Activated CD8-positive, alpha-beta memory T cell treated with anti-CD3 and anti-CD28 coated beads, Interleukin-2, amount 50 U/mL, for 24 hours (primary cell): ENCODE measurements around the gene AMZ2.
"Not testable (repeated sequence)": the region's sequence is repeated elsewhere in the genome, so short reads cannot be mapped to it uniquely, and the experiment has no call there.

Experiments
- DNase-seq: peaks from one replicate; pipeline ENCODE4 v3.0.0-alpha.2; 2020; ENCODE audit errors: extremely low read depth

AMZ2 gene

DNA sequence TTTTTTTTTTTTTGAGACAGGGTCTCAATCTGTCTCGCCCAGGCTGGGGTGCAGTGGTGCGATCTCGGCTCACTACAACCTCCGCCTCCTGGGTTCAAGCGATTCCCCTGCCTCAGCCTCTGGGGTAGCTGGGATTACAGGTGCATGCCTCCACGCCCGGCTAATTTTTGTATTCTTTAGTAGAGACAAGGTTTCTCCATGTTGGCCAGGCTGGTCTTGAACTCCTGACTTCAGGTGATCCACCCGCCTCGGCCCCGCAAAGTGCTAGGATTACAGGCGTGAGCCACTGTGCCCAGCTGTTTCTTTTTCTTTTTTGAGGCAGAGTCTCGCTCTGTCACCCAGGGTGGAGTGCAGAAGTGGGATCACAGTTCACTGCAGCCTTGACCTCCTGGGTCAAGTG is 27.1 kb upstream of the AMZ2 start:
- DNase-seq = not testable (repeated sequence)

DNA sequence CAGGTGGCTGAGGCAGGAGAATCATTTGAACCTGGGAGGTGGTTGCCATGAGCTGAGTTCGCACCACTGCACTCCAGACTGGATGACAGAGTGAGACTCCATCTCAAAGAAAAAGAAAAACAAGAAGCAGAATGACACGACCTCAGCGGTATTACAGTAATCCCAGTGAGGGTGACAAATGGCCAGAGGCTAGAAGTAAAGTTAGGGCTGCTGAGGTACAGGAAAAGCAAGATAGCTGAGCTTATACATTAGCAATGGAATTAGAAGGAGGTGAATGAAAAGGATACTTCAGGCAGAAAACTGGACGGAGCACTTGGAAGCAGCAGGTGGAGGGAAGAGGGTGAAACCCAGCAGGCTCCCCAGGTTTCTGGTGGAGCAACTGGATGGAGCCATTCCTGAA is 26.1 kb upstream of the AMZ2 start:
- DNase-seq = no peak

DNA sequence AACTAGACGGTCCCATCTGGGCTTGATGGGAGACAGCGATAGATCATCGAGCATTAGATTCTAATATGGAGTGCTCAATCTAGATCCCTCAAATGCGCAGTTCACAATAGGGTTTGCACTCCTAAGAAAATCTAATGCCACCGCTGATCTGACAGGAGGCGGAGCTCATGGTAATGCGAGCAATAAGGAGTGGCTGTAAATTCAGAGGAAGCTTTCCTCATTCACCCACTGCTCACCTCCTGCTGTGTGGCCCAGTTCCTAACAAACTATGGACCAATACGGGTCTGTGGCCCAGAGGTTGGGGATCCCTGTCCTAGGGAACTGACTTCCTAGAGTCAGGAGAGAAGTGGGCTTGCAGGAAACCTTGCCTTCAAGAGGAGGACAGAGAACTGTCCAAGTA is 25.2 kb upstream of the AMZ2 start:
- no peak for DNase-seq

DNA sequence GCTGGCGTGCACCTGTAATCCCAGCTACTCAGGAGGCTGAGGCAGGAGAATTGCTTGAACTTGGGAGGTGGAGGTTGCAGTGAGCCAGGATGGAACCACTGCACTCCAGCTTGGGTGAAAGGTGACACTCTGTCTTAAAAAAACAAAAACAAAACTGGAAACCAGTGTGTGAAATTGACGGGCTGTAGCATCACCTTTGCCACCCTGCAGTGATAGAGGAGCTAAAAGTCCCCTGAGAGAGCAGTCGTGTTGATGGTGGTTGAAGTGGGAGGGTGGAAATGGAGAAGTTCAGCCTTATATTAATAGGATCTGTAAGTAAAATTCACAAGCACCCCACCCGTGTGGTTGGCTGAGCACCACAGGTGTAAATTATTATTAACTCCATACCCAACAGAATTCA is 22.8 kb upstream of the AMZ2 start:
- DNase-seq = not testable (repeated sequence)

DNA sequence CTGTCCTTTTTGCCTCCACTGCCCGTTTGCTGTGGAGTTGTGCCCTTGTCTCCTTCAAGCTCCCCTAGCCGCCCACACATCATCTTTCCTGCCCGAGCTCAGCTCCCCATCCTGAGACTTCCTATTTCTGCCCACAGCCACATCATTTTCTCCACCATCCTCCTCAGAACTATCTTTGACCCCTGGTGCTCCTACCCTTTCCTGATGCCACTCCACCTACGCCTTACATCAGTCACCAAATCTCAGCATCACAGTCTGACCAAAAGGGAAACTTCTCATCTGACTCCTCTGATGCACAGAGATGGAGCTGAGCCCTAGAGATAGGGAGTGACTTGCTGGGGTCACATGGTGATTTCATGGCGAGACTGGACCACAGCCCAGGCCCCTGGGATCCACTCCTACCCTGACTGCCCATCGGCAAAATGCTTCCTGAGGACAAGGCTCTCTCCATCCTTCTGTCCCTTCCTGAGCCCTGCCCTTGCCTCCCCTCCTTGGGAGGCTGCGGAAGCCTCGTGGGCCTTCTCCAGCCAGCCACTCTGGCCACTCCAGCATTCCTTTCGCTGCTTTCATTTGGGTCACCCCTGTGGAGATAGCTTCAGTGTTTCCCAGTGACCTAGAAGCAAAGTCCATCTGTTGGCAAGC is 19.7 kb upstream of the AMZ2 start:
- DNase-seq = not testable (repeated sequence)

DNA sequence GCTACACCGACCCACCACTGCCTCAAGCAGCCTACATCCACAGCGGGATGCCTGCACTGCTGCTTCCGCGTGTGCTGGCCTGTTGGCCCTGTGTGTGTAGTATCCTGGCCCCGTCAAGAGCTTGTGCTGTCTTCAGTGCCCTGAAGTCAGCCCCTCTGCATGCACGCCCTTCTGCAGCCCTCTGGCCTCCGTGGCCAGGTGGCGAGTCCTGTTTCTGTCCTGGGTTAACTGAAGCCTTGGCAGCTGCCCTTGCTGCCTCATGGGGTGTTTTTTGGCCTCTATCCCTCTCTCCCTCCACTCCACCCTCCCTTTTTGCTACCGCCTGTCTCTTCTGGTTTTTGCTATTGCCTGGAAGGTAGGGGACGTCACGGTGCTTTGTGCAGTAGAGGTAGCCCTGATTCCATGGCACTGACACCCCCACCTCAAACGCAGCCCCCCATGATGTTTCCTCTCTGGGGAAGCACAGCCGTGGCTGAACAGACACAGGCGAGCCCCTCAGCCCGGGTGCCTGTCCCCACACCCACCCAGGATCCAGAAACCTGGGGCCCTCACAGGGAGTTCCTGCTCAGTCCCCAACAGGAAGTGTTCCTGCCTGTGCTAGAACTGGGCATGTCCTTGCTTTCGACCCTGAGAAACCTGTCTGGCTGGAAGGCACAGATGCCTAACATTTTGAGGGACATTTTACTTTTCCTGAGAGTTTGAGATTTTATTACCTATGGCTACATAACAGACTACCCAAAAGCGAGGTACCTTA is 18.8 kb upstream of the AMZ2 start:
- no peak for DNase-seq

DNA sequence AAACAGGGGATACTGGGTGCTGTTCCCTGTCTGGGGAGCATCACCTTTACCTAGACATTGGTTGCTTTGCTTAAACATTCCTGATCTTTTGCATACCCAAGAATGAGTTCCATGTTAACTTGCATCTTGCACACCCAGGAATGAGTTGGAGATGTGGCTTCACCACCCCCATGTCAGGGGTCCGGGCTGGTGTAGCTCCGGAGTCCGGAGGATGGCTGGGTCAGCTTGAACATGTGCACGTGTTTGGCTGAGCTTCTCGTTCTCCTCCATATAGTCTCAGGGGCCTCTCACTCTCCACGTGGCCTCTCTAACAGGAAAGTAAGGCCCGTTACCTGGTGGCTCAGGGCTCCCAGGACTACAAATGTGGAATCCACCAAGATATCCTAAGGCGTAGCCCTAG is 18.2 kb upstream of the AMZ2 start:
- DNase-seq = no peak

DNA sequence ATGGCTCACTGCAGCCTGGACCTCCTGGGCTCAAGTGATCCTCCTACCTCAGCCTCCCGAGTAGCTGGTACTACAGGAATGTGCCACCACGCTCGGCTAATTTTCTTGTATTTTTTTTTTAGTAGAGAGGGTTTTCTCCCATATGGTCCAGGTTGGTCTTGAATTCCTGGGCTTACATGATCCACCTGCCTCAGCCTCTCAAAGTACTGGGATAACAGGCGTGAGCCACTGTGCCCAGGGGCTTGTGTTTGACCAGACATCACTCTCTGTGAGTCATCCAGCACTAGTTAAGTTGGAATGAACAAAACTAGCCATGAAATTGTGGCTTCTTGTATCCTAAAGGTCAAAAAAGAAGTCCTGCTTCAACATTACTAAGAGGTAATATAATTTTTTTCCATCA is 16.7 kb upstream of the AMZ2 start:
- not testable (repeated sequence) for DNase-seq

DNA sequence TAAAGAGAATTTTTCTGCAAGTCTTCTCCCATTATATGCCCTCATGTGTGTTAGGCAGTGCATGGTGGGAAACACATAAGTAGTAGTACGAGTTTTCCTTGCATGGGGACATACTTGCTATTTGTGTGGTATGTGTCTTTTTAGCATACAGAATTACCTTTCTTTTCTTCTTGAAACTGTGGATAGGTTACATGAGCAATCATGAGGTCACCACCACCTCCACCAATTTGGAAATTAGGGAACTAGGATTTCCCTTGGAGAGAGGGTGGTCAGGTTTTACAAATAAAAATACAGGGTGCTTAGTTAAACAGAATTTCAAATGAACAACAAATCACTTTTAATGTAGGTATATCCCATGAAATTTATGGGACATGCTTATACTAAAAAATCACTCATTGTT is 16.3 kb upstream of the AMZ2 start:
- no peak for DNase-seq

DNA sequence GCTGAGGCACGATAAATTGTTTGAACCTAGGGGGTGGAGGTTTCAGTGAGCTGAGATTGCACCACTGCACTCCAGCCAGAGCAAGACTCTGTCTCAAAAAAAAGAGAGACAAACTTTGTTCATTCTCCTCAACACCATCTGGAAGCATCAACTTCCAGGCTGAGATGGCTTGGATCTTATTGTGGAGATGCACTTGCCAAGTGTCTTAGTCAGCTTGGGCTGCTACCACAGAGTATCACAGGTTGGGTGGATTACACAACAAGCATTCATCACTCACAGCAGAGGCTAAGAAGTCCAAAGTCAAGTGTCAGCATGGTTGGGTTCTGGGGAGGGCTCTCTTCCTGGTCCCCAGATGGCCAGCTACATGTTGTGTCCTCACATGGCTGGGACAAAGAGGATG is 15.1 kb upstream of the AMZ2 start:
- DNase-seq = not testable (repeated sequence)

DNA sequence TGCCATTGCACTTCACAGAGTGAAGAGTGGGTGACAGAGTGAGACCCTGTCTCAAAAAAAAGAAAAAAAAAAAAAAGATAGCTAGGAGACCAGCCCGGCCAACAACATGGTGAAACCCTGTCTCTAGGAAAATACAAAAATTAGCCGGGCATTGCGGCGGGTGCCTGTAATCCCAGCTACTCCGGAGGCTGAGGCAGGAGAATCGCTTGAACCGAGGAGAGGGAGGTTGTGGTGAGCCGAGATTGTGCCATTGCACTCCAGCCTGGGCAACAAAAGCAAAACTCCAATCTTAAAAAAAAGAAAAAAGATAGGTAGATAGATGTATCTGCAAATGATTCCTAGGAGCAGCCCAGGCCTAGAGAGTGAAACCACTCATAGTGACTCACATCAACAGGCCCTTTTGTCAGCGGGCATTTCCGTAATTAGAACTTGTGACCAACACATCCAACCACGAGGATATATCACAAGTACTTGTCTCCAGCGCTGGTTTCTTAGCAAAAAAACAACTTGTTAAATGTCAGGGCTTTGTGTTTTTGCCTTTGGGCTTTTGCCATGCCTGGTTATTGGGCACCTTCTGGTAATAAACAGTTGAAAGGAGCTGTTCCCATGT is 13.0 kb upstream of the AMZ2 start:
- not testable (repeated sequence) for DNase-seq

DNA sequence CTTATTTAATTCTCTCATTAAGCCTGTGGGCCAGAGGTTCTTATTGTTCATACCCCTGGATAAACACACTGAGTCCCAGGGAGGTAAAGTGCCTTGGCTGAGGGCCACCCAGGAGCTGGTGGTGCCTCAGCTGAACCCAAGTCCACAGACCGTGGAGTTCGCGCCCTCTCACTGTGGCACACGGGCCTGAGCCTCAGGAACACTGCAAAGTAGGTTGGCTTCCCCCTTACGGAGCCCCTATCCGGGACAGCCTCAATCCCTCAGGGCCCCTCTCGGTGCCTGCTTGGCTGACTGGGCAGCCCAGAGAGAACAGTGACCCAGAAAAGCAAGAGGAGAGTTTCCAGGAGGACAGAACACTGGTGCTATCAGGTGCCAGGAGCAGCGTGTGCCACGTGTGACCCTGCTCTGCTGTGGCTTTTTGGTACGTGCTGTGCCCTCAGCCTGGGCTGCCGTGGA is 12.5 kb upstream of the AMZ2 start:
- not testable (repeated sequence) for DNase-seq

DNA sequence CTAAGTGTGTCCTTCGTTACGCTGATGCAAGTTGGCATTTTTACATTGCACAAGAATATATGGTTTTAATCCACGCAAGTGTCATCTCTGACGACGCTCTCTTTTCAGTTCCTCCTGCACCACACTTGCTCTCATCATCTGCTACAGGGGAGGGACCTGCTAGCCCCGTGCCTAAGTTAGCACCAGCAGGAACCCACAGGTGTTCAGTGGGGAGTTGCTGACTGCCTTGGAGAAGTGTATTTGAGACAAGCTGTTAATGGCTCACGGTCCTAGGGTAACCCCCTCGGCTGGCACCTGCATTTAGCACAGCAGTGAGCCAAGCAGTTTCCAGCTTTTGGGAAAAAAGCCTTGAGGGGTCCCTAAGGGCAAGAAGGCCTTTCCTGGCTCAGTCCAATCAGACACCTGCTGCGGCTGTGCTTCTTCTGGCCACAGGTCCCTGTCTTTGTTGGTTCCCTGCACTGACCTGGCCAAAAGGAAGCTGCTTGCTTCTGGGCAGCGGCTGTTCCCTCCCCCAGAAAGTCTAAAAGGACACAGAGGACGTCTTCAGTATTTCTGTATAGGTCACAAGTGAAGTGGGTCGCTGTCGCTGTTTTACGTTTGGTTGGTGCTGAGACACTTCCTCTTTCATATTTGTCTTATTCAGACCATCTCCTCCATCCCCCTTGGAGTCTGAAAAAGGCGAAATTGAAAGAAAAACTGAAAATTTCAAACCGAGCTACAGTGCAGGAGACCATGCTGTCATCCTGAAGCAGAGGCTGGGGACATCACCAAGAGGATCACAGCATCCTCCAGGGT is 10.3 kb upstream of the AMZ2 start:
- not testable (repeated sequence) for DNase-seq

DNA sequence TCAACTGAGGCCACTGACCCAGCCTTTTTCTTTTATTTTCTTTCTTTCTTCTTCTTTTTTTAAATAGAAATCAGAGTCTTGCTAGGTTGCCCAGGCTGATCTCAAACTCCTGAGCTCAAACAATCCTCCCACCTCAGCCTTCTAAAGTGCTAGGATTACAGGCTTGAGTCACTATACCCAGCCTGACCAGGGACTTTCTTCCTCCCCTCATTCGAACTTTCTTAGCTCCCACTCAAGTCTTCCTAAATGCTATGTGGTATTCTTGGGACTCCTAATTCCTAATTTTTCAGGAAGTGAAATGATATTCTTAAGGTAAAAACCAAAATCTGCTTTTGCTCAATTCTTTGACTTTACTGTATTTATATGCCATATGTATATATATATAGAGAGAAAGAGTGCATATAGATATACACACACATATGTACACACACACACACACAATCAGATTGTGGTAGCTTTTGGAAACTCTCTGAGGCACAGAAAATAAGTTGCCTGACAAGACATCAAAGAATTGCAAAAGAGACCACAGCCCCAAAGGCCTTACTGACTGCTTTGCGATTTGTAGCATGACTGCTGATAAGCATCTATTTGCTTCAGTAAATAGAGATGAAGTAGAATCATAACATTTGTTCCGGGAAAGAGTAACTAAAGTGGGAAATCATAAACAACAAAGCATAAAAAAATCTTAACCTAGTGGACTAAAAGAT is 9.5 kb upstream of the AMZ2 start:
- no peak for DNase-seq

DNA sequence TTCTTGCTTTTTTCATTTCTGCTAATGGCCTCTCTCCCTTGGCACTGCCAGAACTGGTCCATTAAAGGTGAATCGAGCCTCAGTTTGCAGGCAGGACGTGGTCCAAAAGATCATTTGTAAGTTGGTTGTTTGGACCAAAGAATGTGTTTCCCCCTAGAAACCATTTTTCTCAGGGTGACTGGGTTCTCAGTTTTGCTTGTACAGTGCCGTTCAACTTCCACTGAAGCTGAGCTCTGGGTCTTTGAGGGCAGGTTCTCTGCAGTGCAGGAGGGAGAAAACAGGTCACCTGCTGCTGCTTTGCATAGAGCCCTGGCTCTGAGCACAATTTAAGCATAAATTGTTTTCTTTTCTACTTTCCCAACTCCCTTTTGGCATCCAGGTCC is 9.0 kb upstream of the AMZ2 start:
- no peak for DNase-seq

DNA sequence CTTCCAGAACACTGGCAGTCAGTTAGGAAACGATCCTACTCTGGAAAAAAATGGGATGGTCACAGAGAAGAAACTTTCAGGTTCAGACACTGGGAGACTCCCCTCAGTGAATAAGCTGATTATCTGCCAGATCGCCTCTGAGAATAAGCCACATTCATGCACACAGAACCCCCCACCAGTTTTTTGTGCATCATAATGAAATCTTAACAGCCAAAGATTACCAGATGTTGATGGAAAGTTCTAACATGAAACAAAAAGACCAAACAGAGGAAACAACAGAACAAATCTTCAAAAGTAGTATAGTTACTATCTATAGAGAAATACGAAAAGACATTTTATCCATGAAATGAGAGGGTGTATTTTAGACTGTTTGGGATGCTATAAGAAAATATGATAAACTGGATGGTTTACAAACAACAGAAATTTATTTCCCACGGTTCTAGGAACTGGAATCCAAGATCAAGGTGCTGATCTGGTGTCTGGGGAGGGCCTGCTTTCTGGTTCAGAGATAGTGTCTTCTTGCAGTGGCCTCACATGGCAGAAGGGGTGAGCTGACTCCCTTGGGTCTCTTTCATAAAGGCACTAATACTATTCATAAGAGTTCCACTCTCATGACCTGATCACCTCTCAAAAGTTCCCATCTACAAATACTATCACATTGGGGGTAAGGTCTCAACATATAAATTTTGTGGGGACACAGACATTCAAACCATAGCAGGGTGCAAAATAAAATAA is 8.0 kb upstream of the AMZ2 start:
- DNase-seq = no peak

DNA sequence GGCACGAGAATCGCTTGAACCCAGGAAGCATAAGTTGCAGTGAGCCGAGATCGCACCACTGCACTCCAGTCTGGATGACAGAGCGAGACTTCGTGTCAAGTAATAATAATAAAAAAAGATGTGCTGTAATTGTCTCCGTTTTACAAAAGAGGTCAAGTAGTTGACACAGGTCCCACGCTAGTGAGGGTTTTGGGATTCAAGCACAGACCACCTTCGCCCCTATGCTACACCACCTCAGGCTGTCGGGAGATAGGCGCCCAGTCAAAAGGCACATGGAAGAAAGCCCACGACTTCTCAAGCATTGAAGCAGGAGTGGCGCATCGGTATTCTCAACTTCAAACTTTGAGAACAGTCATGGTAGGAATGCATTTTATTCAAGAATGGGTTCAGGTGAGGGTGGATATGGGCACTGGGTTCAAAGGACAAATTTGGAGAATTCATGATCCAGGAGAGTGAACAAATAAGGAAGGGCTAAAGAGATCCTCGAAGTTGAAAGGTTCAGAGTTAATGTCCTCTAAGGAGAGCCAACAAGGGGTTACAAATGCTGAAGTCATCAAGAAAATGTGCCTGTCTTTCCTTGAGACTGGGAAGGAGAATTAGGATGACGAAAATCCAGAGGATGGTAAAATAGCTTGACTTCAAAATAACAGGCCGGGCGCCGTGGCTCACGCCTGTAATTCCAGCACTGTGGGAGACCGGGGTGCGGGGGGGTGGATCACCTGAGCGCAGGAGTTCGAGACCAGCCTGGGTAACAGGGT is 1.4 kb upstream of the AMZ2 start:
- DNase-seq = no peak

DNA sequence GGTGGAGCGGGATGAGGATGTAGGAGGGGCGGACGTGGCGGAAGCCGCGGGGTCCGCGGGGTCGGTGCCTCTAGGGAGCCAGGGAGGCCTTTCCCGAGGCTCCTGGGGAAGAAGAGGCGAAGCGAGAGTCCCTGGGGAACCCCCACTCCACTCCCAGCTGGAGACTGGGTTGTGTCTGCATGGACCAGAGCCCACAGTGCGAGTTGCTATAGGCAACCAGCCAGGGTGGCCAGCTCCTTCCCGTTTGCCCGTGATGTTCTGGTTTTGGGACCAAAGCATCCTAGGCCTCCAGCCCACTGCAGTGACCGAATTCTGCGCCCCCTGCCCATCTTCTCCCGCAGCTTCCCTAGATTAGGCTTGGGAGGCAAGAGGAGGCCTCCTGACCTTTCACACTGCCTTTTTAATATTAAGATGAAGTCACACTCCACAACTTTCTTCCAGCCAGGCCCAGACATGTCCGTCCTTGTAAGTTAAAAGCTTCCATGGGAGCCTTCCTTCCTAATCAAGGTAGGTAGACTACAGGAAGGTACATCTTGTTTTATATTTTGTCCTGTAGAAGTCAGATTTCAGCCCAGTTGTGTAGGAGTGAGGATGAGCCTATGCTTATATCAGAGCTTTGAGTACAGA is 469 bp downstream of the AMZ2 start:
- no peak for DNase-seq

DNA sequence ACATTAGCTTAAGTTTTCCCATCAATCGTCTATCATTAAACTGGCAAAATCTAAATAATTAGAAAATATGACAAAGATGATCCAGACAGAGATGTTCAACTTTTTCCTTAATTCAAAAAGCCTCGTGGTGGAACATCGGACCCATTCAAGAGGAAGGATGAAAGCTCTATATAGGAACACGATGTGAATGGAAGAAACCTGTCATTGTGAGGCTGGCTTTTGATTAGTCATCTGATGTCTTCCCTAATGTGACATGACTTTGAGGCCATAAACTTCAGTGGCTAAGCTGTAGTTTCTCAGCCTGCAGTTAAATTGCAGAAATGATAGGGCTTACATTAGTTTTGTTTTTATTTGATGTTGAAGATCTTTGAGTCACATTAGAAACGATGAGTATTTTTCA is 1.0 kb downstream of the AMZ2 start:
- DNase-seq = no peak

DNA sequence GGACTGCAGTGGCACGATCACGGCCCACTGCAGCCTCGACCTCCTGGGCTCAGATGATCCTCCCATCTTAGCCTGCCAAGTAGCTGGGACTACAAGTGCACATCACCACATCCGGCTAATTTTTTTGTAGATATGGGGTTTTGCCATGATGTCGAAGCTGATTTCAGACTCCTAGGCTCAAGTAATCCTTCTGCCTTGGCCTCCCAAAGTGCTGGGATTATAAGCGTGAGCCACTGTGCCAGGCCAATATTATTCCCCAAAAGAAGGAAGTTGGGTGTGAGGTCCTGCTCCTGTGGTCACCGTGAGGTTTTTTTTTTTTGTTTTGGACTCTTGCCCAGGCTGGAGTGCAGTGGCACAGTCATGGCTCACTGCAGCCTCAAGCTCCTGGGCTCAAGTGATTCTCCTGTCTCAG is 1.5 kb downstream of the AMZ2 start:
- DNase-seq = no peak
